ENCODE data around the gene CRTC1. TPM values are rescaled to one million over a fixed set of nuclear protein-coding genes. Genes with fewer than 3 reads are reported as not detected.
"Not testable (repeated sequence)": the region's sequence is repeated elsewhere in the genome, so short reads cannot be mapped to it uniquely, and the experiment has no call there.

CRTC1 gene
- total RNA-seq, 1 donor = 2.4 TPM

DNA sequence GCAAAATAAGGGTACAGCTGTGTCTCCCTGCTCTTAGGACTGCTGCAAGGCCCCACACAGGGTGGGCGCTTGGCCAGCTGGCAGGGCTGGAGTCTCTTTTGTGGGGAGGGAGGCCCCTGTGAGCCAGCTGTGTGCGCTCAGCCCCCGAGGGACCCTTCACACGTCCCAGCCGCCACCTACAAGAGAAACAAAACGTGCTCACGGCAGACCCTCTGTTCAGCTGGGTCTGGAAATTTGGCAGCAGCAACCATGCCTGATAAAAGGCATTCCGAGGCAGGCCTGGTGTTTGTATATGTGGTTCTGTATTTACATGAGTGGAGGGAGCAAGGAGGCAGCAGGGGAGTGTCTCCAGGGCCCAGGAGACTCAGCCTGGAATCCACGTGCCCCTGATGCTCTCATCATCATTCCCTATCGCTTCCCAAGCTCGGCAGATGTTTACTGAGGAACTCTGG is 49.7 kb downstream of the CRTC1 start:
- TF ChIP-seq CTCF (IDR thresholded peaks at IDR 0.05; ENCODE audit: insufficient read depth, low read length) = no peak
- peak; percentile 79 for DNase-seq (ENCODE audit: low read depth)
- no peak overlapping the region for H3K4me3 ChIP-seq (ENCODE audit: low read depth, low read length)

DNA sequence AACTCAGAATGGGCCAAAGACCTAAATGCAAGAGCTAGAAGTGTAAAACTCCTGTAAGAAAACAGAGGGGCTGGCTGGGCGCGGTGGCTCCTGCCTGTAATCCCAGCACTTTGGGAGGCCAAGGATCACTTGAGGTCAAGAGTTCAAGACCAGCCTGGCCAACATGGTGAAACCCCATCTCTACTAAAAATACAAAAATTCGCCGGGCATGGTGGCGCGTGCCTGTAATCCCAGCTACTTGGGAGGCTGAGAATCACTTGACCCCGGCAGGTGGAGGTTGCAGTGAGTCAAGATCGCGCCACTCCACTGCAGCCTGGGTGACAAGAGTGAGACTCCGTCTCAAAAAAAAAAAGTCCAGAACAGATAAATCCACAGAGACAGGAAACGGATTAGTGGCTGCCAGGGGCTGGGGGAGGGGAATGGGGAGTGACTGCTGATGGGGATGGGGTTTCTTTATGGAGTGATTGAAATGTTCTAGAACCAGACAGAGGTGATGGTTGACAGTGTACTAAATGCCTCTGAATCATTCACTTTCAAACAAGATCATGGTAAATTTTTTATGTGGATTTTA is 50.4 kb downstream of the CRTC1 start:
- not testable (repeated sequence) for H3K4me3 ChIP-seq (ENCODE audit: low read depth, low read length); DNase-seq (ENCODE audit: low read depth)

DNA sequence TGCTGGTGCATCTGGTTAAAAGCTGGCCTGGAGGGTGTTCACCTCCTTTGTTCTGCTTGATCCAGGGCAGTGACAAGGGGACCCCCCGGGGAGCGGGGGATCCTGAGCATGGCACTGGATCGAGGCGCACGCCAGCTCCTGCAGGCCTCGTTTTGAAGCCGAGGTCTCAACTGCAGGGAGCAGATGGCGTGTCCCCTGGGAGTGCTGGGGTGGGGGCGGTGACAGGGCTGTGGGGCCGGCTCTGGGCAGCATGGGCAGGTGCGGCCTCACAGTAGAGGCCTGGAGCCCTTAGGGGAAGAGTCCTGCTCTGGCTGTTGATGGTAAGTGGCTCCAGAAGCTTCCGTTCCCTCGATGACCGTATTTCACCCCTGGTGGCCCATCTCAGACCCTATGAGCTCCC is 51.8 kb downstream of the CRTC1 start:
- no peak overlapping the region for H3K4me3 ChIP-seq (ENCODE audit: low read depth, low read length)
- TF ChIP-seq CTCF (IDR thresholded peaks at IDR 0.05; ENCODE audit: insufficient read depth, low read length) = no peak
- DNase-seq (ENCODE audit: low read depth) = no peak

DNA sequence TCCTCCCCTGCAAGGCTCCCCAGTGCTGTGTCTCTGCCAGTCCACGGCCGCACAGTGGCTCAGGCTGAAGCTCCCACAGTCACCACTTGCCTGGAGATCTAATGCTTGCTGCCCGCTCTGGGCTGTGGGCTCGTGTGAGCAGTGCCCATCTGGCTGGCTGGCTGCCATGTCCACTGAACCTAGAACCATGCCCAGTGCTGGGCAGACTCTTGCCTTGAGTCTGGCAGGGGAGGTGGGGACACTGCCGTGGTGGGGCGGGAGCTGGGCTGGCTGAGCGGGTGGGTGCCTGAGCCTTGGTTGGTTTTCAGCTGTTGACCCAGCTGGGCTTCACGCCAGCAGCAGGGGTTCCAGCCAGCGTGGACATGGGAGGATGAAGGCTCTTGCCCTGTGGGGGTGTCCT is 52.3 kb downstream of the CRTC1 start:
- no peak for TF ChIP-seq CTCF (IDR thresholded peaks at IDR 0.05; ENCODE audit: insufficient read depth, low read length)
- no peak overlapping the region for H3K4me3 ChIP-seq (ENCODE audit: low read depth, low read length)
- DNase-seq (ENCODE audit: low read depth) = no peak

DNA sequence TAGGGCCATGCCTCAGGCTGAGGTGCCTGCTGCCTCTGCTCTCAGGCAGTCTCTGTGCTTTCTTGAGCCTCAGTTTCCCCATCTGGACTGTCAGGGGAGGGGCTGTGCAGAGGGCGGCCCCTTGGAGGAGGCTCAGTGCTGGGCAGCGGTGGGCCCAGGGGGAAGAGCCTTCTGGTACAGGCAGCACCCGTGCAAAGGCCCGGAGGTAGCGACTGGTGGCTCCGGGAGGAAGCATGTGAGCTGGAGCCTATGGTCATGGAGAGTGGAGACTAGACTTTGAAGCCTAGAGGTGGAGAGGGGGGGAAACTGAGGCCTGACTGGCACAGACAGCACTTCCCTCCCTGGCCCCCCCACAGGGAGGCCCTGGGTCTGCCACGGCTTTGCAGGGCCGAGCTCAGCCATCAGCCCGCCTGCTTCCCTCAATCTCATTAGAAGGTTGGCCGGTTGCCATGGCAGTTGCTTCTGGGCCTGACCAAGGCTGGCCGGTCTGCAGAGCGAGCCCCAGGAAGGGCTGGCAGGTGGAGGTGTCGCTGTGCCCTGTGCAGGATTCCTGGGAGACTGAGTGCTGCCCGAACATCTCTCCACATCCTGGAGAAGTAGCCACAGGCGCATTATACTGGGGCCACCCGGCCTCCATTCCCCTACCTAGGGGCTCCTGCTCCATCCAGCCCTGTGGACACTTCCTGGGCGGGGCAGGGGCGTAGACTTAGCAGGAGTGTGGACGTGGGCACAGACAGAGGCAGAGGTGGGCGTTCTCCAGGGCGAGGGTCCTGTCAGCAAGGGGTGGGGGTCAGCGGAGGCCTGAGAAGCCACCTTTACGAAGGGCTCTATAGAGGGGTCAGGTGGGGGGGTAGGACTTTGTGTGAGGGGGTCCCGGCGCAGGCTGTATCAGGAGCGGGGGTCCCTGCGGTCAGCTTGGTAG is 53.2 kb downstream of the CRTC1 start:
- no peak overlapping the region for H3K4me3 ChIP-seq (ENCODE audit: low read depth, low read length)
- DNase-seq (ENCODE audit: low read depth) = no peak
- TF ChIP-seq CTCF (IDR thresholded peaks at IDR 0.05; ENCODE audit: insufficient read depth, low read length) = no peak

- no peak overlapping the region for H3K4me3 ChIP-seq (ENCODE audit: low read depth, low read length)
- no peak for DNase-seq (ENCODE audit: low read depth)
- no peak for TF ChIP-seq CTCF (IDR thresholded peaks at IDR 0.05; ENCODE audit: insufficient read depth, low read length)
These were observed 54.0 kb downstream of the CRTC1 start for GRCh38 chr19:18737337-18737953.

DNA sequence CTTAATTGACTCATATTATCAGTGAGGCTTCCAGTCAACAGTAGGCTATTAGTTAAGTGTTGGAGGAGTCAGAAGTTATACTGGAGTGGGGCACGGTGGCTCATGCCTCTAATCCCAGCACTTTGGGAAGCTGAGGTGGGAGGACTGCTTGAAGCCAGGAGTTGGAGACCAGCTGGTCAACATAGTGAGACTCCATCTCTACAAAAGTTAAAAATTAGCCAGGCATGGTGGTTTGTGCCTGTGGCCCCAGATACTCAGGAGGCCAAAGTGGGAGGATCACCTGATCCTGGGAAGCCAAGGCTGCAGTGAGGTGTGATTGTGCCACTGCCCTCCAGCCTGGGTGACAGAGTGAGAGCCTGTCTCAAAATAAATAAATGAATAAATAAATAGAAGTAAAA is 54.5 kb downstream of the CRTC1 start:
- DNase-seq (ENCODE audit: low read depth) = no peak
- no peak for TF ChIP-seq CTCF (IDR thresholded peaks at IDR 0.05; ENCODE audit: insufficient read depth, low read length)

More for the DNA sequence above, 54.5 kb downstream of the CRTC1 start:
- no peak overlapping the region for H3K4me3 ChIP-seq (ENCODE audit: low read depth, low read length)

All from fibroblast of the aortic adventitia (primary cell).